Measurements from ENCODE around the gene PTGER3.

Gene PTGER3

GRCh38 chr1:71049951-71050598, 2.5 kb upstream of the PTGER3 start:
- peak; percentile 67 for DNase-seq

- DNase-seq: no peak
These were observed 553 bp downstream of the PTGER3 start for GRCh38 chr1:71046891-71047634.

- DNase-seq: no peak
These were observed 2.1 kb downstream of the PTGER3 start for GRCh38 chr1:71045463-71046028.

GRCh38 chr1:71044833-71045232, 2.8 kb downstream of the PTGER3 start:
- no peak for DNase-seq

- no peak for DNase-seq
These were observed 4.6 kb downstream of the PTGER3 start for GRCh38 chr1:71043065-71043464.

- DNase-seq: peak; percentile 29
These were observed 5.8 kb downstream of the PTGER3 start for GRCh38 chr1:71041806-71042205.

- DNase-seq: peak; percentile 81
These were observed 7.9 kb downstream of the PTGER3 start for GRCh38 chr1:71039661-71040262.

- DNase-seq: no peak
These were observed 8.7 kb downstream of the PTGER3 start for GRCh38 chr1:71038942-71039341.

GRCh38 chr1:71037829-71038620, 9.6 kb downstream of the PTGER3 start:
- no peak for DNase-seq

- no peak for DNase-seq
These were observed 10.6 kb downstream of the PTGER3 start for GRCh38 chr1:71037066-71037465.

- DNase-seq: no peak
These were observed 14.5 kb downstream of the PTGER3 start for GRCh38 chr1:71033136-71033535.

- peak; percentile 62 for DNase-seq
These were observed 16.2 kb downstream of the PTGER3 start for GRCh38 chr1:71031426-71031825.

- DNase-seq: peak; percentile 76
These were observed 17.6 kb downstream of the PTGER3 start for GRCh38 chr1:71030026-71030425.

- no peak for DNase-seq
These were observed 18.6 kb downstream of the PTGER3 start for GRCh38 chr1:71028981-71029380.

- no peak for DNase-seq
These were observed 19.6 kb downstream of the PTGER3 start for GRCh38 chr1:71027991-71028390.

GRCh38 chr1:71026093-71026492, 21.5 kb downstream of the PTGER3 start:
- DNase-seq: no peak

- no peak for DNase-seq
These were observed 24.1 kb downstream of the PTGER3 start for GRCh38 chr1:71023515-71023914.

- no peak for DNase-seq
These were observed 28.2 kb downstream of the PTGER3 start for GRCh38 chr1:71019233-71019969.

GRCh38 chr1:71018791-71019190, 28.8 kb downstream of the PTGER3 start:
- no peak for DNase-seq

GRCh38 chr1:71015745-71016144, 31.9 kb downstream of the PTGER3 start:
- no peak for DNase-seq

GRCh38 chr1:71014178-71014579, 33.4 kb downstream of the PTGER3 start:
- peak; percentile 88 for DNase-seq
